NCI-H146 (cell line): ENCODE data around the gene TRPC4AP.
"Not testable (repeated sequence)": the region's sequence is repeated elsewhere in the genome, so short reads cannot be mapped to it uniquely, and the experiment has no call there.

Experiments used
- DNase-seq: peaks from one replicate; lab custom pipeline; 2025; lab: John Stamatoyannopoulos, UW

The TRPC4AP gene

DNA sequence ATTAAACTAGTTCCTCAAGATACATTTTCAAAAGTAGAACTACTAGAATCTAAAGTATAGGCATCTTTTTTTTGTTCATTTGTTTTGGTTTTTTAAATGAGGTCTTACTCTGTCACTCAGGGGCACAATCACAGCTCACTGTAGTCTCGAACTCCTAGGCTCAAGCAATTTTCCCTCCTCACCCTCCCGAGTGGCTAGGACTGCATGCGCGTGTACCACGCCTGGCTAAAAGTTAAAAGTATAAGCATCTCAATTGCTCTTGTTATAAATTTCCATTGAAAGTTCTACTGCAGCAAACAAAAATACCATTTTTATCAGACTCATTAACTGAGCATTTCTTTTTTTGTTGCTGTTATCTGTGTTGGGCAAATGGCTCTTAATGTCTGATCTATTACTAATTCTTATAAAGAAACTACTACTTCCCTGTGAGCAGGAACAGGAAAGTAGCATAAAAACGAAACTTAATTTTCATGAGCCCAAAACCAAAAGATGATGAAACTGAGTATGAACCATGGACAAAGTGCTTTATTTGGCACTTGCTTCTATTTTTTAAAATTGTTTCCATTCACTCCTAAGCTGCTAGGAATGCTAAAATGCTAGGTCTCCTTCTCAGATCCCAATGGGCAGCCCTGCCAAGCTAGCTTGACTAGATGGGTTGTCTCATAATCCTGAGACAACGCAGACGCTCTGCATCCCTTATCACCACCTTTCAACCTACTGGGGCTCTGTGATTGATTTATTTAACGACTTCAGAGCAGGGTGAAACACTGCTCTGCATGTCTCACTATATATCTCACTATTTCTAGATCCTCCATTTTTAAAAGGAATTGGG is 36.9 kb downstream of the TRPC4AP start:
- no peak for DNase-seq

DNA sequence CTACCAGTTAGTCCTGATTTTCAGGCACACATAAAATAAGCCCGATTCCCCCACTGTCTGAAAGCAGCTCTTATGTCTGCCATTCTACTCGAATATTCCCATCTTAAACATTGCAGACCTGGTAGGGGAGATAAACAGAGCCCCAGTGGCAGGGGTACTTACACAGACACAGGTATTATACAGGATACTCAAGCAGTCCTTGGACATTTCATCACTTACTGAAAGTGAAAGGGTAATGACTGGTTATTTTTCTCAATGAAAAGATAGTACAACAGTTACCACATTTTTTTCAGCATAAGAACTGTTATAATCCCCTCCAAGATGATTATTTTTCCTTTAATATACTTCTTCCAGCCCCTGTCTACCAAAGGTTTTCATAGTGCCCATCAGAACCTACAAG is 37.8 kb downstream of the TRPC4AP start:
- DNase-seq, result no peak

DNA sequence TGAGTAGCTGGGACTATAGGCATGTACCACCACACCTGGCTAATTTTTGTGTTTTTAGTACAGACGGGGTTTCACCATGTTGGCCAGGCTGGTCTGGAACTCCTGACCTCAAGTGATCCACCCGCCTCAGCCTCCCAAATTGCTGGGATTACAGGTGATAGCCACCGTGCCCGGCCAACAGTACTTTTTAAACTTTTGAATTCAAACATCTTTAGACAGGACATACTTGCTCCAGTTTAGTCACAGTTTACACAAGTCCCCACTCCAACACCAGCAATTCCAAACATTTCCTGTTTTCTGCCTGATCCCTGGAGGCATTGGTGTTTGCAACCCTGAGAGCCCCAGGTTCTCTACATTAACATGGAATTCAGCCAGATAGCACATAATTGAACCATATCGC is 40.0 kb downstream of the TRPC4AP start:
- not testable (repeated sequence) for DNase-seq

DNA sequence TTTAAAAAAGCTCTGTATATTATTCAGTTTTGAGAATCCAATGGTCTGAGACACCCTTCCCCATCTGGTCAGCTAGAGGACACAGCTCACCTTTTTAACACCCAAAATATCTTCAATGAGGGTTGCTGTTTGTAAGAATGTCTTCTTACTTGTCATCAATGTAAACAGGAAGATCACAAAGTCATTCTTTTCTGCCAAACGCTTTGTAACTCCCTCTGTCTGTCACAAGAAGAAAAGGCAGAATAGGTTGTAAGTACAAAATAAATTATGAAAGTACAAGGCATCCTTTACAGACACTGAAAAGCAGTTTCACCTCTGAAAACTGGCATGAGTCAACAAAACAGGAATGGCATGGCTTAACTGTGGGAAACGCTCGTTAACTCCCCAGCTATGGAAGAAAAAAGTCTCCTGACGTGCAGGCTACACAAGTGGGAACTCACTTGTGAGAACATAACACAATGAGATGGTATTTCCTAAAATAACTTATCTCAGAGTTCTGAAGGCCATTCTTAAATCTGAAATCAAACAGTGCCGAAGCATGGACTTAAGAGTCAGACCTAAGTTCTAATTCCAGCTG is 42.7 kb downstream of the TRPC4AP start:
- DNase-seq, result no peak

DNA sequence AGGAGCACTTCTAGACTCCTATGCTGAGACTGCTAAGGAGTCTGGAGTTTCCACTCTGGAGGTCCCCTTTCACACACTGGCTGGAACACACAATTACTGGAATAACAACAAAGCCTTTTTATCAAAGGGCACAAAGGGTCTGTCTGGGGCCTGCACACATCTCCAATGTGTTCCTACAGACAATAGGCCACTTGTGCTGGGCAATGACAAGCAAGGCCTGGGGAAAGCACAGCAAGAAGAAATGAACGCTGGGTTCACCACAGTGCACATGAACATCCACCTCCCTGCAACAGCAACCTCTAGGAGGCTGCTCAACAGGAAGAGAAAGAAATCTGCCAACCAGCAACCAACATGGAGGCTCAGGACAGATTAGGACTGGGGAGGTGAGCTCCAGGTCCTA is 43.9 kb downstream of the TRPC4AP start:
- no peak for DNase-seq

DNA sequence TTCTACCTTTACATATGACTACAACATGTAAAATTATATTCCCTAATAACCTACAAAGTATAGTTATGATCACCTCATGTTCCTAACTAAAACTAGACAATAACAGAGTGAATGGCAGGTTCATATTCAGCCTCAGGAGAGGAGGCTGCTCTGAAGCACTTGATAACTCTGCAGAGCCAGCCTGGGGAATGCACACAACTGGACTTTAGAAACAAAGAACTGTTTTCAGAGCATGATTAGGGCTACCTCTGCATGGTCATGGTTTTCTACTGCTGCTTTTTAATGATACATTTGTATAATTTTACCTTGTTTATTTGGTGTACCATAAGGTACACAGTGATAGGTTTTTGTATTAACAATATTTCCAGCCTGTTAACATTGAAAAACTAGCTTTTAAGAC is 50.3 kb downstream of the TRPC4AP start:
- no peak for DNase-seq

DNA sequence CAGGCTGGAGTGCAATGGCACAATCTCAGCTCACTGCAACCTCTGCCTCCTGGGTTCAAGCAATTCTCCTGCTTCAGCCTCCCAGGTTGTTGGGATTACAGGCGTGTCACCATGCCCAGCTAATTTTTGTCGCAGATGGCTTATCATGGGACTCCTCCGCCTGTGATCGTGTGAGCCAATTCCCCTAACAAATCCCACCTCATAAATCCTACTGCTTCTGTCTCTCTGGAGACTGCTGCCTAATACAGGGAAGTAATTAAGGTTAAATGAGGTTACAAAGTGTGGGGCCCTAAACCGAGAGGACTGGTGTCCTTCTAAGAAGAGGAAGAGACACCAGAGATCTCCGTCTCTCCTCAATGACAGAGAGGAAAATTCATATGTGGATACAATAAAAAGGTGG is 52.0 kb downstream of the TRPC4AP start:
- DNase-seq, result no peak

DNA sequence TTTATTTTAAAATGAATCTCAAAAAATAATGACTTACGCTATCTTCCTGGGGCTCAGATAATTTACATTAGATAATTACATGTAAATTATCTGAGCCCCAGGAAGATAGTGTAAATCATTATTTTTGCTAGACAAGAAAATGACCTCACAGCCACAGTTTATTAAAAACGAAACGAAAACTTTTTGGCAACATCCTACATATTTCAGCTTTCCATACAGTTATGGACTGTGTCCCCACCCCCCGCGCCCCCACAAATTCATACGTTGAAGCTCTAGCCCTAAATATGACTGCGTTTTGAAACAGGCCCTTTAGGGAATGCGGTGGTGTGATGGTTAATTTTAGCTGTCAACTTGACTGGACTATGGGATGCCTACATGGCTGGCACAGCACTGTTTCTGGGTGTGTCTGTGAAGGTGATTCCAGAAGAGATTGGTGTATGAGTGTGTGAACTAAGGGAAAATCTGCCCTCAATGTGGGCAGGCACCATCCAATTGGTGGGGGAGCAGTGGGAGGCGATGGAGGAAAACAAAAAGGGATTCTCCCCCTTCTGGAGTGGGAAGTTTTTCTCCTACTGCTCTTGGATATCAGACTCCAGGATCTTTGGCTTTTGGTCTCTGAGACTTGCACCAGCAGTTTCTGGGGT is 52.6 kb downstream of the TRPC4AP start:
- DNase-seq, result no peak

DNA sequence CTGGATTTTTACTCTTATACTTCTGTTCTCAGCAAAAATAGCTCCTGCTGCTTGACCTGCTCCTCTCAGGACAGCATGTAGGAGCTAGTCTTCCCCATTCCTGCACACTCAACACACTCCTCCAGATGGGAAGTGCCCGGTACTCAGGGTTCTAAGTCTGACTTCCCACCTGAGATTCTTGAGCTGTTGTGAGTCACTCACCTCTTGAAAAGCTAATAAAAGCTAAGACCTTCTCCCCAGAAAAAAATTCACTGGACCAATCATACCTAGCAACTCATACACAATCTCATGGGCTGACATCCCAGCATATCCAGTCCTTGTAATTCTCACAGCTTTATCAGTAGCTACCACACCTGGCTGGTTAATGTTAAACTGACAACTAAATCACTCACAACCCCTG is 53.5 kb downstream of the TRPC4AP start:
- no peak for DNase-seq

DNA sequence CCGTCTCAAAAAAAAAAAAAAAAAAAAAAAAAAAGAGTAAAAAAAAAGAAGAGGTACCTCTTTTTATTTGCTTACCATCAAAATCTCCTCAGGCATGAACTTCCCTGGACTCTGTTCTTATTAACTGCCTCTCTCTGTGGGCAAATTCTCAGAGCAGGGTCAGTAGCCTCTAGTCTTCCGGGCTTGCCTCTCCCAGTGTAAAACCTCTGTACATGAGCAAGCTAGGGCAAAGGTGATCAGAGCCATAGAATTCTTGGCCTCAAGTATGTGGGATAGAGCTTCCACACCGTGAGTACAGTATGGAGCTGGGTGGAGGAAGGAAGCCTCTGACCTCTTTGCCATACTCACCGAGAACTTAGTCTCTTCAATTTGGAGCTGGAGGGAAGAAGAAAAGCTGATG is 58.5 kb downstream of the TRPC4AP start:
- no peak for DNase-seq

DNA sequence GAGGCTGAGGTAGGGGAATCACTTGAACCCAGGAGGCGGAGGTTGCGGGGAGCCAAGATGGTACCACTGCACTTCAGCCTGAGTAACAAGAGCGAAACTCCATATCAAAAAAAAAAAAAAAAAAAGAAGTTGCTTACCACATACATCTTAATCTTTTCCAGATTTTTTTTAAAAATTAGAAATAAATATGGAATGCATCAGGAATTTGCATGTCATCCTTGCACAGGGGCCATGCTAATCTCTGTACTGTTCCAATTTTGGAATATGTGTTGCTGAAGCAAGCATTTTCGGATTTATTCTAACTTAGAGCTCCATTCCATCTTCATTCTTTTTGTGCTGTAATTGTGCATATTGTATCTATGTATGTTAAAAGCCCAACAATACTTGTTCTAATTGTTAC is 62.5 kb downstream of the TRPC4AP start:
- no peak for DNase-seq

DNA sequence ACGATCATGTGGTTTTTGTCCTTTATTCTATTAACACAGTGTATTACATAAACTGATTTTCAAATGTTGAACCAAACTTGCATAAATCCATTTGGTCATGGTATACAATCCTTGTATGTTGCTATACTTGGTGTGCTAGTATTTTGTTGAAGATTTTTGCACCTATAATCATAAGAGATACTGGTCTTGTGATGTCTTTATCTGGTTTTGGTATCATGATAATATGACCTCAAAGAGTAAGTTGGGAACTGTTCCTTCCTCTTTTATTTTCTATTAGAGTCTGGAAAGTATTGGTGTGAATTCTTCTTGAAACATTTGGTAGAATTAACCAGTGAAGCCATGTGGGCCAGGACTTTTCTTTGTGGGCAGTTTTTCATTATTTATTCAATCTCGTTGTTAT is 65.3 kb downstream of the TRPC4AP start:
- no peak for DNase-seq

DNA sequence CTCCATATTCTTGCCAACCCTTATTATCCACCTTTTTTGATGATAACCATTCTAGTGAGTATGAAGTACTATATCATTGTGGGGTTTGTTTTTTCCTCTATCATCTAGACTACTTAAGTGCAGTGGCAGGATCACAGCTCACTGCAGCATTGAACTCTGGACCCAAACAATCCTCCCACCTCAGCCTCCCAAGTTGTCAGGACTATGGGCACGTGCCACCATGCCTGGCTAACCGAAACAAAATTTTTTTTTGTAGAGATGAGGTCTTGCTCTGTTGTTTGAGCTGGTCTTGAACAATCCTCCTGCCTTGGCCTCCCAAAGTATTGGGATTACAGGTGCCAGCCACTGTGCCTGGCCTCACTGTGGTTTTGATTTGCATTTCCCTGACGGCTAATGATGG is 67.5 kb downstream of the TRPC4AP start:
- no peak for DNase-seq

DNA sequence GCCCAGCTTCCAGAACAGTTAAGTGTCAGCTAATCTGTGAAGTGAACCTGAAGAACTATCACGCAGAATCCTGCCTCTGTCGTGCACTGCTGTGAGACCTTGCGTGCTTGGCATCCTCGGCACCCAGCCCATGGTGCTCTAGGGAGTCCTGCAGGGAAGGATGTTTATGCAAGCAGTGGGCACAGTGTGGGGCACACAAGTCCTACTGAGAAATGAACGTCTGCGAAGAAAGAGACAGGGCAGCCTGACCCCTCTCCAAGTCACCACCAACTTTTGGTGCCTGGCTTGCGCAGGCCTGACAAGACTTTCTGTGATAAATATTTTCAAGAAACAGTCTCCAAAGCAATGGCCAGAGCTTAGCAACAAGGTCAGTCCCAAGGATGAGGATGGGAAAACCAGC is 69.0 kb downstream of the TRPC4AP start:
- DNase-seq, result no peak

DNA sequence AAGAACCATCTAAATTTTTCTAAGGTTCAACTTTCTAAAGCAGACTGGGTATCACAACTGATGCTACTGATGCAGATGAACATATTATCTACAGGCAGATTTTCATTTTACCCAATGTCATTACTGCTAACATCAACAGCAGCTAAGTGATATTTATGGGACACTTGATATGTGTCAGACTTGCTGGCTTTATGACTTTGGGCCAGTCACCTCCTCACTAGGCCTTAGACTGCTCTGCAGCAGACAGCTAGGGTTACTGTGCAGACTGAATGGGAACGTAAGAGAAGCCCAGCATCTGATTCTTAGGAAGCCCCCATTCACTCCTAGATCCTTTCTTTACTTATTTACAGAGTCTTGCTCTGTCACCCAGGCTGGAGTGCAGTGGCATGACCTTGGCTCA is 70.8 kb downstream of the TRPC4AP start:
- DNase-seq, result no peak

DNA sequence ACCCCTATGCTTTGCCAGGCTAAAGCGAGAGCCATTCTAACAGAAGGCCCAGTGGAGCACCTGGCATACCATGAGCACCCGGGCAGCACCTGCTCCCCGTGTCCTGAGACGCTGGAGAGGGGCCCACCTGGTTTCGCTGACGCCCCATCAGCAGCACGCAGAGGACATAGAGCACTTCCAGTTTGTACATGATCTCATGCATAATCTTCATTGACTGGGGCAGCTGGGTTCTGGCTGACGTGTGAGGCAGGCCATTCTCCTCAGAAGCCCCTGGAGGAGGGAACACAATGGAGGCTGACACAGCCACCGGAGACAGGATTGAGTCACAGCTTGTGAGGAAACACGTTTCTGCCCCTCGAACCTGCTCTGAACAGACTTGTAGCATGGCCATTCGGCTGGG is 71.5 kb downstream of the TRPC4AP start:
- DNase-seq, result no peak

DNA sequence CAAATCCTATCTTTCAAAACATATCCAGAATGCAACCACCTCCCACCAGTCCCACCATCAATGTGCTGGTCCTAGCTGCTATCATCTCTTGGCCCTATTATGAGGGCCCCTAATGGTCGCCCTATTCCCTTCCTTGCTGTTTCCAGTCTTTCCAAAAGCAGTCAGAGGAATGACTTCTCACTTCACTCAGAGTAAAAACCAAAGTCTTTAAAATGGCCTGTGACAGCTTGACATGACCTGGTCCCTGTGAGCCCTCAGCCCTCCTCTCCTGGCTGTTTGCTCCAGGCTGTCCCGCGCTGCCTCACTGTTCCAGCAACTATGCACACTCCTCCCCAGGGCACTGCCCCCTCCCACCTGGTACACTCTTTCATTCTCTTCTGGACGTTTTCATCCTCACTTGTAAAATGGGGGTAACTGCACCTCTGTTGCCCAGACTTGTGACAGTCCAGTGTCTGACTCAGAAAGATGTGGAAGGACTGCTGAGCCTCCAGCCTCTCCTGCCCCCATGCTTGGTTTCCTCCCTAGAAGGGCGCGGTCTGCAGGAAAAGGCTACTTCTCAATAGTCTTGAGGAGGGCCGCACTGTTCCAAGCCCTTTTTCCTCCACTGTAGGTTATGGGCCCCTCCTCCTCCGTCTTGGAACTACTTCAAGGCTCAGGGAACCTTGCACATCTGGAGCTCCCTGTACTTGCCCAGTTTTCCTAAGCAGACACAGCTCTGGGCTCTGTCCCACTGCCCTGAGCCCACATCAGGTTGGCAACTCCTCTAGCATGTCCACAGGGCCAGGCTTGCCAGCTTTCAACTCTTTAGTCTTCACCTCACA is 72.3 kb downstream of the TRPC4AP start:
- DNase-seq, result no peak

DNA sequence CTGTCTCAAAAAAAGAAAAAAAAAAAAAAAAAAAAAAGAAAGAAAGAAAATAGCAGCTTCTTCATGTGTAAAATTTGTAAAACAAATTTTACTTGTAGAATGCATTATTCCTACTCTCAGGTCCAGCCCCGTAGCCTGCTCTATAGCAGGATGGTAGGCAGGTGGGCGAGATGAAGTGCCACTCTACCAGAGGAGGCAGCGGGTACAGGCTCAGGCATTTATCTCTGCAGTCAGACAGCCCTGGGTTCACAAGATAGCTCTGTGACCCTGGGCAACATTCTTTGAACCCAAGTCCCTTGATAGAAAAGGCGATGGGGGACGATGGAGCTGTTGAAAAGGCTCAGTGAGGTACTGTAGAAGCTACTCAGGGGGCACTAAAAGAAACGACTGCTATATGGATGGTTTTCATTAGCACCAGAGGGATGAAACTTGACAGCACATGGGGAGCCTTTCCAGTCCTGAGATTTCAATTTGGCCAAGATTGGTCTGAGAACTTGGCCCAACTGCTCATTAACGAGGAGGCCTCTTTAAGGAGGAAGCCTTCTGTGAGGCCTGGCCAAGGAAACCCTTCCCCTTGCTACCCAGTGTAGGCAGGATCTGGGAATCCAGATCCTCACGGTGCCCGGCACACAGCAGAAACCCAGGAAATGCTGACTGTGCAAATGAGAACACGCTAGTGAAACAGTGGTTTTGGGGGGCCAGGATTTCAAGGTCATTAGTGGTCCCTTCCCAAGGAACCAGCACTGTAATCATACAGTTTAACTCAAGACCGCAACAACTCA is 73.8 kb downstream of the TRPC4AP start:
- DNase-seq, result no peak

DNA sequence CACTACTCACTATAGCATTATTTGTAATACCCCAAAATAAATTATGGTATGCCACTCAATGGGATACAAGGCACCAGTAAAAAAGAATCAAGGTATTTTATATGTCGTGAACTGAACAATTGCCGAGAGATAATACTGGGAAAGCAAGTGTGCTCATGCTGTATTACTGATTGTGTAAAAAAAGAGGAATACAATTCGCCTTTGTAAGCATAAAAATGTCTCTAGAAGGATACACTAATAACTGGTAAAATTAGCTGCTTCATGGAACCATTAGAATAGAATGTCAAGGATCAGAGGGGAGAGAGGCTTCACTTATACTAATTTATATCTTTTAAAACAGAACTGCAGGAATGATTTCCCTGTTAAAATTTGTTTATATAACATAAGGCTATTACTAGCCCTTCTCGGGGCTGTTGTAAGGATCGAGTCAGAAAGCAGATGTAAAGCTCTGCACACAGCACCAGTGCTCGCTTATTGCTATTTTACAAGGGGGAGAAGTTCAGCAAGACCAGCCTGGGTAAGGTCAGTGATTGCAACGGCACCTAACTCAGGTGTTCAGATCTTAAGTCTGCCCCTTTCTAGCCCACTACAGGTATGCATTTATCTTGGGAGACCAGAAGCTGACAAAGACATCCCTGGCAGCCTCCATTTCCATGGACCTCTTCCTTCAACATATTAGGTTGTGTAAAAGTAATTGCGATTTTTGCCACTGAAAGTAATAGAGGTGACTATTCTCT is 75.3 kb downstream of the TRPC4AP start:
- no peak for DNase-seq

DNA sequence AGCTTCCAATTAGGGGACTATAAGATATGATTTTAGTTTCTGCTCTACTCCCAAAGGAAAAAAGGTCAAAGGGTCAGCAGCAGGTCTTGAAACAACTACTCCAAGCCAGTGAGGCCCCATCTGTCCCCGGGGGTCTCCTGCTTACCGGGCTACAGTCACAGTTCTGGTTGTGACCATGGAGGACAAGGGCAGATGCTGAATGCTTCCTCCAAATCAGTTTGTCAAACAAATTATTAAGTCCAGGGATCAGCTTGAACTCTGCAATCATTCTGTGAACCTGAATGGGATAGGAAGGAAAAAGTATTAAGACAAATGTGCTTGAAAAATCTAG is 76.8 kb downstream of the TRPC4AP start:
- no peak for DNase-seq

DNA sequence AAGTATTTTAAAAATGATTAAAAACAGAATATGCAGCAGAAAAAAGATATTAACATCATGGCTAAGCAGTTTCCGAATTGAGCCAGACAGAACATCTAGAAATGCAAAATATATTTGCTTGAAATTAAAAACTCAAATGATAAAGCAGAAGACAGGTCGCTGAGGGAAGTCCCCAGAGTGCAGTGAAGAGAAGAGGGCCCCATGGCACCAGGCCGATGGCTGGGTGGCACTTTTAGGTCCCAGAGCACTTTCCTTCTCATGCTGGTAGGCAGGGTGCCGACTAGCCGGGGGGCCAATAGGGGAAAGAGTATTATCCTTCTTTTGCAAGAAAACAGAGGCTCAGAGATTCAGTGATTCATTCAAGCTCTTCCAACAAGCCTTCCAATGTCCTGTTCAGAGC is 78.1 kb downstream of the TRPC4AP start:
- no peak for DNase-seq
